CD4-positive, alpha-beta T cell treated with Interleukin-21 for 1 hour (primary cell): Measurements from ENCODE around the gene SLC10A2.
"Not testable (repeated sequence)": the region's sequence is repeated elsewhere in the genome, so short reads cannot be mapped to it uniquely, and the experiment has no call there.

ENCODE experiments used
- DNase-seq: peaks from one replicate; pipeline ENCODE4 v3.0.0-alpha.2; 2020

Gene SLC10A2

GRCh38 chr13:103066079-103066780 is at the start of gene SLC10A2:
TSS of gene SLC10A2 (minus strand) at chr13:103066417. CDS start at chr13:103066249, 168 bp downstream.
- no peak for DNase-seq

- DNase-seq, result no peak
Observed at GRCh38 chr13:103107580-103107979, 41.4 kb upstream of the SLC10A2 start.

GRCh38 chr13:103104340-103104739 is 38.1 kb upstream of the SLC10A2 start:
- DNase-seq, result no peak

DNA sequence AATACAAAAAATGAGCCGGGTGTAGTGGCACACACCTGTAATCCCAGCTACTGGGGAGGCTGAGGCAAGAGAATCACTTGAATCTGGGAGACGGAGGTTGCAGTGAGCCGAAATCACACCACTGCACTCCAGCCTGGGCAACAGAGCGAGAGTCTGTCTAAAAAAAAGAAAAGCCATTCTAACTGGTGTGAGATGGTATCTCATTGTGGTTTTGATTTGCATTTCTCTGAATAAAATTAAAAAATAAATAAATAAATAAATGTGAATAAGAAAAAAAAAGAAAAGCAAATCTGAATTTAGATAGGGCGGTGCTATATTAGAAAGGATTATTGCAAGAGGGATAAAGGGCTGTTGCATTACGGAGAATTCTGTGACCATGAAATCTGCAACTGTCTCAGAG is 37.2 kb upstream of the SLC10A2 start:
- DNase-seq, result not testable (repeated sequence)

- DNase-seq, result no peak
Observed at GRCh38 chr13:103102482-103102881, 36.3 kb upstream of the SLC10A2 start.

- no peak for DNase-seq
Observed at GRCh38 chr13:103101901-103102300, 35.7 kb upstream of the SLC10A2 start.

DNA sequence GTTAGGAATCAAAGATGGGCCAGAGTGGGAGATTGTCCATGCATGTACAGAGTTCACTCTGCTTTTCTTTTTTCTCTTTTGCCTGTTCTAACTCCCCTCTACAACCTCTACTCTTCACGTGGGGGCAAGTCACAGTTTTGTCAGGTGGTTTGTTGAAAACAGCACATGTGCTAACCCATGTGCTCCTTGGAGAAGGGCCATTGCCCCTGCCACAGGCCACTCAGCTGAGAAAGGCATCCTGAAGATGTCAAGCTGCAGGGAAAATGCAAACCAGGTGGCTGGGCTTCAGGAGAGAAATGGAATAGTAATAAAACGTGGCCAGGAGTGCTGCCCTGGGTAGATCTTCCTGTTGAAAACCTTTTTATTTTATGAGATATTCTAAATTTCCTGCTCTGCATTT is 35.3 kb upstream of the SLC10A2 start:
- DNase-seq, result no peak

DNA sequence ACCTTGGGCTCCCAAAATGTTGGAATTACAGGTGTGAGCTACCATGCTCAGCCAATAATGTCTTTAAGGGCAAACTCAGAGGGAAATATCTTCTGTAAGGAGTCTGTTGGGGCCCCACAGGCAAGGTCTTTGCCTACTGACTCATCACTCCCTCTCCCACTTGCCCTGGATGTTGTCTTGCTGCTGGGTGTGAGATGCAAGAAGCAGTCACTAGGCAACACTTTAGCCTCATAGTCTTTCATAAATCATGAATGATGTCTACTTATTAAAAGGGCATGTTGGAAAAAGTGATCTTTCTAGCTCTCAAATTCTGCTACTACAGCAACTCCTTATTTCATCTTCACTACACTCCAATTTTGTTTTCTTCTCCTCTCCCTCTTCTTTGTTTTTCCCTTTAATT is 34.6 kb upstream of the SLC10A2 start:
- DNase-seq, result no peak

DNA sequence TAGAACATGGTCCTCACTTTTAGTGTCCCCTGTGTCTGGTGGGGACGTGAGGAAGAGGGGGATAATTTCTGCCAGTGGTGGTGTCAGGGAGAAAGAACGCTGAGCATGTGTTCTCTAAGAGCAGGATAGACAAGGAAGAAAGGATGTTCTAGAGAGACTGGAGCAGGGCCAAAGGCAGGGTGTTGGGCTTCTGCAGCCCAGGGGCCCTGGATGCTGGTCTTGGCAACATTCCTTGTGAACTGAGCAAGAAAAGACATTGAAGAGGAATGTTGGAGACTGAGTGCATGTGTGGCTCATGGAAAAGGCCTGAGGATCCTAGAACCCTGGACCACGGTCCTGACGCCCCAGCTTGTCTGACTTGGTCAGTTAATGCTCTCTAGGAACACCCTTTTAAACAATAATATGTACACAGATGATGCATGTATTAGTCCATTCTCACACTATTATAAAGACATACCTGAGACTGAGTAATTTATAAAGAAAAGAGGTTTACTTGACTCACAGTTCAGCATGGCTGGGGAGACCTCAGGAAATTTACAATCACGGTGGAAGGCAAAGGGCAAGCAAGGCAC is 33.6 kb upstream of the SLC10A2 start:
- DNase-seq, result no peak

GRCh38 chr13:103098535-103098934 is 32.3 kb upstream of the SLC10A2 start:
- no peak for DNase-seq

DNA sequence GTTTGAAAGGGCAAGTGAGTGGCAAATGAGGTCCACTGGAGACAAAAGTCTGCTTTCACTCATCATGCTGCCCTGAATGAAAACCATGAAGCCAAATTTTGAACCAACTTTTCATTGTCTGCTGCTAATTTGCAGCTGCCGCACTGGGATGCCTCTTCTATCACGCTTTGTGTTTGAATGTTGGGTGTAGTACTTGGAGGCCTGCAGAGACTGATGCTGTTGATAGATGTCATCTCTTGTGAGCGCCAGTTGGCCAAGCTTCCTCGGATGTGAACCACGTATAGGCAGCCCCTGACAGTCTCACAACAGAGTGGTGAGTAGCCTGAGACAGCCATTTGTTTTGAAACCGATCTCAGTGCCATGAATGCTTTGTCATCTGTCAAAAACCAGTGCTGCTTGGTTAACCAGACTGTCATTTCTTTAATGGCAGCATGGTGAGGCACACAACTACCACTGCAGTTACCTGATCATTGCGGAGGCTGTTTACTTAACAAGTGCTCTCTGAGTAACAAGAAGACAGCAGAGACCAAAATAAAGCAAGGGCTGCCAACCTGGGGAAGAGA is 31.2 kb upstream of the SLC10A2 start:
- no peak for DNase-seq

DNA sequence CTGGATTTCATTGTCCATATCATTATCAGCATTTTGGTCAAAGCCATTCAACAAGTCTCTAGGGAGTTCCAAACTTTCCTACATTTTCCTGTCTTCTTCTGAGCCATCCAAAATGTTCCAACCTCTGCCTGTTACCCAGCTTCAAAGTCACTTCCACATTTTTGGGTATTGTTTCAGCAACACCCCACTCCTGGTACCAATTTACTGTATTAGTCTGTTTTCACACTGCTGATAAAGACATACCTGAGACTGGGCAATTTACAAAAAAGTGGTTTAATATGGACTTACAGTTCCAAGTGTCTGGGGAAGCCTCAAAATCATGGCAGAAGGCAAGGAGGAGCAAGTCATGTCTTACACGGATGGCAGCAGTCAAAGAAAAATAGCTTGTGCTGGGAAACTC is 27.4 kb upstream of the SLC10A2 start:
- DNase-seq, result not testable (repeated sequence)

GRCh38 chr13:103087275-103087674 is 21.1 kb upstream of the SLC10A2 start:
- no peak for DNase-seq

DNA sequence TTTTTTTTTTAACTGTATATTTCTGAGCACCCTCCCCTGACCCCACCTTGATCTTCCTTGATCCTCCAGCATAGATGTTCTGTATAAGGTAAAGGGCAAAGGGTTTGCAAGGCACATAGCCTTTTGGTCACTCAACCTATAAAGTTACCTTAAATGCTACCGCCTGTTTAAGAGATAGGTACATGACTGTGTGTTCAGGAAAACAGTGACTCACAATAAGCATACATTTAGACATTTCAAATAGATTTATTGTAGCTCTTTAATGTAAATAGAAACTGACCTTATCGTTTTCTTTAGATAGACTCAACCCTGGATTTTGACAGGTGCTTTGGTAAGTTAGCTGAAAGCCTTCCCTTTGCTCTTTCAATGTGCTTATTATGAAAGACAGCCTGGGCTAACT is 15.2 kb upstream of the SLC10A2 start:
- no peak for DNase-seq

DNA sequence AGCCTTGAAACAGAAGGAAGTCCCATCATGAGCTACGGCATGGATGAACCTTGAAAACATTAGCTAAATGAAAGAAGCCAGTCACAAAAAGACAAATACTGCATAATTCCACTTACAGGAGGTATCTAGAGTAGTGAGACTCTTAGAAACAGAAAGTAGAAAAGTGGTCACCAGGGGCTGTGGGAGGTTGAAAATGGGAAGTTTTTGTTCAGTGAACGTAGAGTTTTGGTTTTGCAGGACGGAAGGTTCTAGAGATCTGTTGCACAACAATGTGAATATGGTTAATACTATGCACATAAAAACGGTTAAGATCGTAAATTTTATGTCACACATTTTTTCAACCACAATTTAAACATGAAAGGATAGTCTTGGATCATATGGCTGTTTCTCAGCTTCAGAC is 11.9 kb upstream of the SLC10A2 start:
- no peak for DNase-seq

DNA sequence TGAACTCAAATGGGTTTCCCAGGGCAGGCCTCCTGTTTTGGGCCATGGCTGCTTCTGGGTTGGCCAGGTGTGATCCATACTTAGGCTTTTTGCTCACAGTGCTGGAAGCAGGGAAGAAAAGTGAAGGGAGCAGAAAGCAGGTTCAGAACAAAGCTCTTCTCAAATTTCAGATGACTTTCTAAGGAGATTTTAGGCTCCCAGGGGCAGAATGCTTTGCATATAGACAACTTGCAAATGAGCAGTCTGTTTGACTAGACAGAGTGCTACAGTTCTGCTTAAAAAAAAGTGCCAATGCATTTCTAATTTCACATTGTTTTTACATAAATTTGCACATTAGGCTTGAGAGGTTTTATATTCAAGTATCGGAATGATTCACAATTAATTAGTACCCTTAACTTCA is 2.6 kb upstream of the SLC10A2 start:
- DNase-seq, result no peak

- no peak for DNase-seq
Observed at GRCh38 chr13:103067751-103068555, 1.7 kb upstream of the SLC10A2 start.

- no peak for DNase-seq
Observed at GRCh38 chr13:103066781-103067345, 646 bp upstream of the SLC10A2 start.

DNA sequence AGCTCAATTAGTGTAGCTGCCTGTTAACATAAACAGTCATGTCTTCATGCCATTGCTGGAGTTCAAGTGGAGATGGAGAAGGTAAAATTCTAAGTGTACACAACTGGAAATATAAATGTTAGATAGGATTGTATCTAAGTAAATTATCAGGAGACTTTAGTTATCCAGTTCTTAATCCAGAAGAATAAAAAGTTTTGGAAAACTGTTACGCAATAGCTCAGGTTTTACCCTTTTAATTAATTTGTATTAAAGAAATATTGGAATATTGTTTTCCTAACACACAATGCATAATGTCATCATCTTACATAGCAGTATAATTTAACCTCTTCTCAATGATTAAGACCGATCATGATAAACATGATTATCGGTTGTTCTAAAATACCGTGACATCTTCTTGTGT is 2.8 kb downstream of the SLC10A2 start:
- DNase-seq, result no peak

- DNase-seq, result no peak
Observed at GRCh38 chr13:103062079-103062478, 4.1 kb downstream of the SLC10A2 start.

DNA sequence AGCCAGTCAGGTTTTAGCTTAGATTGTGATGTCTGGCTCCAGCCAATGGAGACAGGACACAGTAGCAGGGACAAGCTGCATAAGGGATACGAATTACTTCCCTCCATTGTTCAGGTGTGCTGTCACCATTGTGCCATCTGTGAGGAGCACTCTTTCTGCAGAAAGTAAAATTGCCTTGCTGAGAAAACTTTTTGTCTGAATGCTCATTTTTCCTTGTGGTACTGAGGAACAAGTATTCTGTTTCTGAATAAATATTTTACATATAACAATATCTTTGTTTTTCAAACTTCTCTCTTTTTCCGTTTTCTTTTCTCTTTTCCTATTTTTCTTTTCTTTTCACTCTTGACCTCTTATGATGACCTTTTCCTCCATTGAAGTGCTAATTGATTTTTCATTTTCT is 10.2 kb downstream of the SLC10A2 start:
- DNase-seq, result no peak

GRCh38 chr13:103055166-103055565 is 11.1 kb downstream of the SLC10A2 start:
- no peak for DNase-seq

DNA sequence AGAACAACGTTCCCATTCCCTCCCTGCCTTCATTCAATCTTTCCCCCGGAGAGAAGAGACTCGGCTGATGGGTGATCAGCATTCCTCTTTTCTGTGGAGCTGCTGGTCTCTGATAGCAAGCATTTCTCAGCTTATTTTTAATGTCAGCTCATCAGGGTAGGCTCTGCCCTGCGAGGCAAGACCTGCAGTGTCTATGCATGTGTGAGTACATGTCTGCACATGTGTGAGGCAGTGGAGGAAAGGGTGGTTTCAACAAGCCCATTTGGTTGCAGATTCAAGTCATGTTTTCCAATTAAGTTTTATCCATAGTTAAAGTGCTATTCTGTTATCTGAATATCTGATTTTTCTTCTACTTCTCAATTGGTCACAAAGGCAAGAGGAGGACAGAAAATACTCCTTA is 19.5 kb downstream of the SLC10A2 start:
- DNase-seq, result no peak
